GM12878 (cell line): ENCODE measurements around the gene OSGIN1. TPM values are rescaled to one million over a fixed set of nuclear protein-coding genes. Genes with fewer than 3 reads are reported as not detected.

Experiments used
- ATAC-seq: fragments of 200-7000 bp; cut with Tn5 transposase; 3 replicates; pipeline ENCODE4 v1.9.1; 2020; ENCODE audit warnings: mild to moderate bottlenecking, moderate library complexity
- BruUV-seq: library from RNA; stranded (reverse); fragments of 400-500 nt; replicated peaks from 2 replicates; lab custom pipeline; 2021; lab: Mats Ljungman, UMichigan
- CTCF ChIA-PET: fragments of 300-600 bp; sonication (Branson Sonifier 250); formaldehyde crosslinking; extraction: SDS; loops from one replicate; lab custom pipeline; 2021; ENCODE audit warnings: inconsistent platforms; lab: Yijun Ruan, JAX
- POLR2A ChIA-PET: fragments of 350-600 bp; formaldehyde crosslinking; extraction: SDS; loops from one replicate; lab custom pipeline; 2021; ENCODE audit warnings: inconsistent platforms; lab: Charles Lee
- RAD21 ChIA-PET: fragments of 300-600 bp; sonication (Branson Sonifier 250); formaldehyde crosslinking; loops from one replicate; lab custom pipeline; 2023; ENCODE audit warnings: antibody characterized with exemption; ENCODE audit not compliant: unreplicated experiment; lab: Charles Lee
- SMC1A ChIA-PET: fragments of 300-600 bp; sonication (Branson Sonifier 250); formaldehyde crosslinking; loops from one replicate; lab custom pipeline; 2023; ENCODE audit not compliant: unreplicated experiment, uncharacterized antibody; lab: Charles Lee
- DNase-seq: peaks from one replicate; pipeline ENCODE4 v3.0.0-alpha.2; 2011; ENCODE audit warnings: low read depth, low spot score
- FAIRE-seq: peaks from 3 replicates; lab custom pipeline; 2011; peaks lifted over from hg19 to GRCh38; lab: Jason Lieb, UNC
- H2AFZ ChIP-seq: 2 replicates; pipeline ENCODE4 v1.6.0; 2011; ENCODE audit warnings: low read depth, low read length, control low read depth; ENCODE audit not compliant: control insufficient read depth
- H3K27ac ChIP-seq: 2 replicates; pipeline ENCODE4 v1.5.1; 2011; ENCODE audit warnings: control low read depth; ENCODE audit not compliant: control insufficient read depth, insufficient read depth
- H3K27me3 ChIP-seq, 2 experiments: replicated peaks in 1 of 2; 2 replicates each; pipeline versions ENCODE4 v1.6.0 to v1.6.1; 2011; ENCODE audit warnings: low read length in 1 of 2; ENCODE audit not compliant: control insufficient read depth in 2 of 2, insufficient read depth in 2 of 2
- H3K36me3 ChIP-seq, 2 experiments: 2 replicates each; pipeline ENCODE4 v1.5.1; 2011; ENCODE audit warnings: low read length in 1 of 2; ENCODE audit not compliant: control insufficient read depth in 2 of 2, insufficient read depth in 2 of 2
- H3K4me1 ChIP-seq: 2 replicates; pipeline ENCODE4 v1.6.1; 2011; ENCODE audit warnings: mild to moderate bottlenecking, low read length, moderate library complexity, mixed read lengths; ENCODE audit not compliant: control insufficient read depth, insufficient read depth
- H3K4me2 ChIP-seq: 2 replicates; pipeline ENCODE4 v1.6.0; 2011; ENCODE audit warnings: control low read depth; ENCODE audit not compliant: control insufficient read depth, insufficient read depth
- H3K4me3 ChIP-seq: fragments of 200-600 bp; sonication (generic); 2 replicates; pipeline ENCODE4 v1.5.1; 2016
- H3K79me2 ChIP-seq: 2 replicates; pipeline ENCODE4 v1.6.0; 2011; ENCODE audit warnings: low read length; ENCODE audit not compliant: control insufficient read depth, insufficient read depth
- H3K9ac ChIP-seq: 2 replicates; pipeline ENCODE4 v1.8.0; 2011; ENCODE audit warnings: low read length, control low read depth, mixed read lengths; ENCODE audit not compliant: control insufficient read depth, insufficient read depth
- H3K9me3 ChIP-seq: replicated peaks from 3 replicates; pipeline ENCODE4 v1.5.1; 2011; ENCODE audit warnings: mild to moderate bottlenecking, low read length; ENCODE audit not compliant: control insufficient read depth, insufficient read depth
- H4K20me1 ChIP-seq: 2 replicates; pipeline ENCODE4 v1.6.0; 2011; ENCODE audit not compliant: control insufficient read depth, insufficient read depth
- BMI1 ChIP-seq: fragments of 450-650 bp; IDR thresholded peaks from 2 replicates; pipeline ENCODE4 v1.6.1; 2016; ENCODE audit warnings: mild to moderate bottlenecking, moderate library complexity, borderline replicate concordance
- HCFC1 ChIP-seq: fragments of 150-350 bp; IDR thresholded peaks from 2 replicates; pipeline ENCODE4 v1.6.1; 2014; ENCODE audit warnings: low read length
- HSF1 ChIP-seq: fragments of 150-350 bp; IDR thresholded peaks from 2 replicates; pipeline ENCODE4 v1.6.1; 2014; ENCODE audit warnings: mild to moderate bottlenecking, low read depth, low read length
- MTA3 ChIP-seq: IDR thresholded peaks from 2 replicates; pipeline ENCODE4 v1.6.1; 2012; ENCODE audit warnings: low read length, inconsistent platforms, borderline replicate concordance
- NFYA ChIP-seq: IDR thresholded peaks from 2 replicates; pipeline ENCODE4 v1.6.1; 2011; ENCODE audit warnings: low read depth, mild to moderate bottlenecking, low read length, improper control_type of control experiment, borderline replicate concordance
- NR2C1 ChIP-seq: fragments of 450-650 bp; IDR thresholded peaks from 2 replicates; pipeline ENCODE4 v1.6.1; 2017; ENCODE audit warnings: antibody characterized with exemption, mild to moderate bottlenecking, moderate library complexity
- NR2F1 ChIP-seq: fragments of 450-650 bp; conservative IDR thresholded peaks from 2 replicates; pipeline ENCODE4 v1.6.1; 2017; ENCODE audit warnings: mild to moderate bottlenecking
- POLR2A ChIP-seq: IDR thresholded peaks from 2 replicates; pipeline ENCODE4 v1.6.1; 2011; ENCODE audit warnings: low read depth, mild to moderate bottlenecking, low read length
- RBBP5 ChIP-seq: fragments of 200-600 bp; sonication (generic); conservative IDR thresholded peaks from 2 replicates; pipeline ENCODE4 v1.6.1; 2016
- SIN3A ChIP-seq: IDR thresholded peaks from 2 replicates; pipeline ENCODE4 v1.6.1; 2012; ENCODE audit warnings: low read depth, low read length, improper control_type of control experiment
- TCF3 ChIP-seq: IDR thresholded peaks from 2 replicates; pipeline ENCODE4 v1.6.1; 2012; ENCODE audit warnings: low read depth, mild to moderate bottlenecking, low read length, borderline replicate concordance; ENCODE audit not compliant: insufficient read depth
- YBX1 ChIP-seq: fragments of 450-650 bp; IDR thresholded peaks from 2 replicates; pipeline ENCODE4 v1.6.1; 2016; ENCODE audit warnings: antibody characterized with exemption
- YY1 ChIP-seq: IDR thresholded peaks from 2 replicates; pipeline ENCODE4 v1.6.1; 2011; ENCODE audit warnings: low read depth, mild to moderate bottlenecking, low read length
- ZNF207 ChIP-seq: fragments of 450-650 bp; IDR thresholded peaks from 2 replicates; pipeline ENCODE4 v1.6.1; 2014; ENCODE audit warnings: antibody characterized with exemption, mild to moderate bottlenecking, borderline replicate concordance
- ZNF622 ChIP-seq: fragments of 450-650 bp; IDR thresholded peaks from 2 replicates; pipeline ENCODE4 v1.6.1; 2017; ENCODE audit warnings: mild to moderate bottlenecking, inconsistent platforms
- ZSCAN29 ChIP-seq: fragments of 450-650 bp; IDR thresholded peaks from 2 replicates; pipeline ENCODE4 v1.6.1; 2017; ENCODE audit warnings: mild to moderate bottlenecking, moderate library complexity
- ZZZ3 ChIP-seq: IDR thresholded peaks from 2 replicates; pipeline ENCODE4 v1.6.1; 2011; ENCODE audit warnings: low read depth; ENCODE audit not compliant: control insufficient read depth, insufficient read length
- WGBS: methylation state at CpG from one replicate; pipeline ENCODE4 v1.1.6; 2016; ENCODE audit warnings: low lambda C conversion rate; ENCODE audit not compliant: insufficient replicate concordance, insufficient coverage; ENCODE audit errors: missing lambda C conversion rate; 5-methylcytosine and 5-hydroxymethylcytosine counted together
- in situ Hi-C: fragments of 300-500 bp; cut with MboI; formaldehyde crosslinking; loops from 9 replicates; pipeline ENCODE4 v1.14.3; 2018; ENCODE audit warnings: mixed read lengths
- intact Hi-C: fragments of 100-400 bp; cut with micrococcal nuclease; formaldehyde crosslinking; loops from one replicate; pipeline ENCODE4 v1.14.2; 2022; ENCODE audit not compliant: unreplicated experiment
- polyA plus RNA-seq, 11 experiments: library from polyadenylated mRNA; depleted of rRNA in 4 of 11; unstranded in 6 of 11; stranded (reverse) in 5 of 11; fragments of >200 nt; fragmentation: Nextera tagmentation in 4 of 11; fragmentation: Illumina TruSeq in 1 of 11; extraction: Ambion mirVana in 4 of 11; extraction: Trizol in 1 of 11; gene quantifications; 1 replicate in 1 of 11; 2 replicates in 10 of 11; pipeline versions ENCODE4 v1.2.1 to v1.2.3, GENCODE V29; 2011 to 2016; ENCODE audit warnings: inconsistent platforms in 2 of 11, missing spikeins in 2 of 11, low read depth in 1 of 11
- total RNA-seq, 4 experiments: library from RNA; depleted of rRNA in 3 of 4; stranded (reverse); fragments of >200 nt in 3 of 4; fragmentation: Illumina TruSeq in 1 of 4; extraction: Trizol in 1 of 4; gene quantifications; 2 replicates each; pipeline versions ENCODE4 v1.2.1 to v1.2.3, GENCODE V29; 2013 to 2021
- TF ChIP-seq, protein P1 (sequence below), 3 experiments: IDR thresholded peaks in 2 of 3; conservative IDR thresholded peaks in 1 of 3; 2 replicates each; pipeline ENCODE4 v1.5.1; 2011; ENCODE audit warnings: low read depth in 3 of 3, low read length in 3 of 3, mild to moderate bottlenecking in 3 of 3, control low read depth in 2 of 3, moderate library complexity in 2 of 3, inconsistent platforms in 1 of 3, mixed read lengths in 1 of 3; ENCODE audit not compliant: control insufficient read depth in 2 of 3, insufficient read depth in 1 of 3; ENCODE audit errors: extremely low read depth in 1 of 3

The OSGIN1 gene
- total and polyA plus RNA-seq, 10 of the 15 experiments (the other 5 are each of a cell fraction or from before 2014, with no cell fraction given): 0.06 to 0.18 (median 0.13) TPM; not detected in 5

- TF ChIP-seq BMI1 (no peak), ZSCAN29 (no peak), POLR2A (no peak), YBX1 (no peak), SIN3A (no peak)
Observed at GRCh38 chr16:83955218-83956130, 2.4 kb downstream of the OSGIN1 start (continued).

- ChIA-PET RAD21 (interaction anchor here (0.7 to 2.0 kb wide), 3 partner anchors 109 to 550 kb away, joined by 4 to 5 read pairs (median 4); partner anchors contain the start of gene TAF1C), SMC1A (interaction anchor here (0.7 to 1.5 kb wide), 2 partner anchors 110 to 550 kb away, joined by 3 read pairs; no protein-coding TSS in a partner anchor), POLR2A (no interaction called here), CTCF (interaction anchor here (0.7 to 2.7 kb wide), 9 partner anchors 9 to 230 kb away, joined by 3 to 19 read pairs (median 4); partner anchors contain the start of gene TAF1C)
- Histone ChIP-seq H3K79me2 (no peaks in the 10 kb centered on the region), H3K9ac (no peak overlapping the region), H3K36me3 (no peaks in the 10 kb centered on the region), H2AFZ (no peak overlapping the region), H3K4me1 (peaks cover 3% of the 10 kb centered on the region; the same call in 1 of the 2 replicates), H3K27ac (no peak overlapping the region), H3K27me3 (no peaks in the 10 kb centered on the region), H3K4me2 (no peak overlapping the region), H3K9me3 (no peaks in the 10 kb centered on the region), H3K4me3 (no peak overlapping the region), H4K20me1 (no peaks in the 10 kb centered on the region)
- peak; percentile 79 for ATAC-seq
- DNase-seq: peak; percentile 5
- intact Hi-C loops: loop anchor here (1.0 to 10.0 kb wide), 4 partner anchors 109 to 548 kb away; partner anchors contain the start of genes MEAK7 and TAF1C
- 21% methylated on average over 22 of the region's 22 CpGs for WGBS
- FAIRE-seq: peak; percentile 81
- no TSS peak for BruUV-seq
- in situ Hi-C loops: loop anchor here (5.0 to 10.0 kb wide), 3 partner anchors 106 to 648 kb away; no protein-coding TSS in a partner anchor
- no peak for TF ChIP-seq ZZZ3
- no peak for TF ChIP-seq ZNF622
- TF ChIP-seq RBBP5: no peak
- TF ChIP-seq HCFC1: no peak
- no peak for TF ChIP-seq TCF3
- 0 out of 2 replicates have a peak, but pooled peaks have one; percentile 32 for TF ChIP-seq ZNF207
- no peak for TF ChIP-seq HSF1
- no peak for TF ChIP-seq NR2C1
- TF ChIP-seq NR2F1: no peak
- TF ChIP-seq NFYA: no peak
- TF ChIP-seq, protein P1, sequence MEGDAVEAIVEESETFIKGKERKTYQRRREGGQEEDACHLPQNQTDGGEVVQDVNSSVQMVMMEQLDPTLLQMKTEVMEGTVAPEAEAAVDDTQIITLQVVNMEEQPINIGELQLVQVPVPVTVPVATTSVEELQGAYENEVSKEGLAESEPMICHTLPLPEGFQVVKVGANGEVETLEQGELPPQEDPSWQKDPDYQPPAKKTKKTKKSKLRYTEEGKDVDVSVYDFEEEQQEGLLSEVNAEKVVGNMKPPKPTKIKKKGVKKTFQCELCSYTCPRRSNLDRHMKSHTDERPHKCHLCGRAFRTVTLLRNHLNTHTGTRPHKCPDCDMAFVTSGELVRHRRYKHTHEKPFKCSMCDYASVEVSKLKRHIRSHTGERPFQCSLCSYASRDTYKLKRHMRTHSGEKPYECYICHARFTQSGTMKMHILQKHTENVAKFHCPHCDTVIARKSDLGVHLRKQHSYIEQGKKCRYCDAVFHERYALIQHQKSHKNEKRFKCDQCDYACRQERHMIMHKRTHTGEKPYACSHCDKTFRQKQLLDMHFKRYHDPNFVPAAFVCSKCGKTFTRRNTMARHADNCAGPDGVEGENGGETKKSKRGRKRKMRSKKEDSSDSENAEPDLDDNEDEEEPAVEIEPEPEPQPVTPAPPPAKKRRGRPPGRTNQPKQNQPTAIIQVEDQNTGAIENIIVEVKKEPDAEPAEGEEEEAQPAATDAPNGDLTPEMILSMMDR (IDR thresholded peaks at IDR 0.05 in 2 of 3, conservative IDR thresholded peaks at IDR 0.05 in 1 of 3; ENCODE audit: control insufficient read depth in 2 of 3, extremely low read depth in 1 of 3, insufficient read depth in 1 of 3, low read depth in 3 of 3, low read length in 3 of 3): peak; percentile 92 to 96 (median 94)
- TF ChIP-seq YY1: peak; percentile 55; the same call in 1 of the 2 replicates
- TF ChIP-seq MTA3: no peak
Observed at GRCh38 chr16:83956336-83957289, 3.6 kb downstream of the OSGIN1 start.
